HL-60 (cell line): ENCODE data around the gene OMG.

Experiments used
- DNase-seq, 2 experiments: peaks; one replicate each; pipeline ENCODE4 v3.0.0-alpha.2; 2010 to 2020; ENCODE audit warnings: low read depth in 1 of 2, low spot score in 1 of 2
- H3K27ac ChIP-seq: fragments of 250-450 bp; sonication (Bioruptor Pico); replicated peaks from 2 replicates; pipeline ENCODE4 v1.5.1; 2020; ENCODE audit warnings: mild to moderate bottlenecking, moderate library complexity
- H3K27me3 ChIP-seq: fragments of 250-450 bp; sonication (Bioruptor Pico); 2 replicates; pipeline ENCODE4 v1.5.1; 2021; ENCODE audit warnings: mild to moderate bottlenecking, moderate library complexity; ENCODE audit not compliant: insufficient read depth, poor library complexity, severe bottlenecking
- H3K4me3 ChIP-seq: replicated peaks from 2 replicates; pipeline ENCODE4 v1.5.1; 2011; ENCODE audit warnings: mild to moderate bottlenecking, control low read depth, low read length; ENCODE audit not compliant: insufficient read depth
- CTCF ChIP-seq: IDR thresholded peaks from one replicate; pipeline ENCODE4 v1.5.1; 2011; ENCODE audit warnings: low read length, control low read depth, inconsistent platforms; ENCODE audit not compliant: insufficient read depth
- GABPA ChIP-seq: IDR thresholded peaks from 2 replicates; pipeline ENCODE4 v1.6.1; 2012; ENCODE audit warnings: low read depth
- POLR2AphosphoS5 ChIP-seq: IDR thresholded peaks from 2 replicates; pipeline ENCODE4 v1.6.1; 2012; ENCODE audit warnings: low read depth
- SPI1 ChIP-seq: IDR thresholded peaks from 2 replicates; pipeline ENCODE4 v1.6.1; 2012; ENCODE audit warnings: low read depth, mild to moderate bottlenecking, borderline replicate concordance
- TF ChIP-seq, protein P1 (sequence below): IDR thresholded peaks from 2 replicates; pipeline ENCODE4 v1.6.1; 2012; ENCODE audit warnings: low read depth; ENCODE audit not compliant: insufficient replicate concordance

Gene OMG

DNA sequence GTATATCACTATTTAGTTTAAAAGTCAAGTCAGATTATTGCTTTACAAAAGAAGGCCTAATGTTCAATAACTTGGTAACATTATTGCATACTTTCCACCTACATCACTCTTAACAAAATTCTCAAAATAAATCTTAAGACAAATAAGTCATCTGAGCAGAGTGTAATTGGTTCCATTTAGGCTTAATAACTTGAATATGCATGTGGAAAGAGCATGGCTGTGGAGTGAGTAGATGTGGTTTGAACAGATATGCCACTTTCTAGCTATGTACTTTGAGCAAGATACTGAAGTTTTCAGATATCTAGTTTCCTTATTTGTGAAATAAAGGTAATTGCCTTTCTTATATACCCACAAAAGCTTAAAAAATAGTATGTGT is 31.1 kb upstream of the OMG start:
- H3K27ac ChIP-seq = no peak overlapping the region
- TF ChIP-seq POLR2AphosphoS5 = no peak
- no peak overlapping the region for H3K4me3 ChIP-seq
- no peak for DNase-seq
- H3K27me3 ChIP-seq = no peaks in the 10 kb centered on the region

- Histone ChIP-seq H3K27me3 (no peaks in the 10 kb centered on the region), H3K27ac (no peak overlapping the region), H3K4me3 (no peak overlapping the region)
- TF ChIP-seq, protein P1, sequence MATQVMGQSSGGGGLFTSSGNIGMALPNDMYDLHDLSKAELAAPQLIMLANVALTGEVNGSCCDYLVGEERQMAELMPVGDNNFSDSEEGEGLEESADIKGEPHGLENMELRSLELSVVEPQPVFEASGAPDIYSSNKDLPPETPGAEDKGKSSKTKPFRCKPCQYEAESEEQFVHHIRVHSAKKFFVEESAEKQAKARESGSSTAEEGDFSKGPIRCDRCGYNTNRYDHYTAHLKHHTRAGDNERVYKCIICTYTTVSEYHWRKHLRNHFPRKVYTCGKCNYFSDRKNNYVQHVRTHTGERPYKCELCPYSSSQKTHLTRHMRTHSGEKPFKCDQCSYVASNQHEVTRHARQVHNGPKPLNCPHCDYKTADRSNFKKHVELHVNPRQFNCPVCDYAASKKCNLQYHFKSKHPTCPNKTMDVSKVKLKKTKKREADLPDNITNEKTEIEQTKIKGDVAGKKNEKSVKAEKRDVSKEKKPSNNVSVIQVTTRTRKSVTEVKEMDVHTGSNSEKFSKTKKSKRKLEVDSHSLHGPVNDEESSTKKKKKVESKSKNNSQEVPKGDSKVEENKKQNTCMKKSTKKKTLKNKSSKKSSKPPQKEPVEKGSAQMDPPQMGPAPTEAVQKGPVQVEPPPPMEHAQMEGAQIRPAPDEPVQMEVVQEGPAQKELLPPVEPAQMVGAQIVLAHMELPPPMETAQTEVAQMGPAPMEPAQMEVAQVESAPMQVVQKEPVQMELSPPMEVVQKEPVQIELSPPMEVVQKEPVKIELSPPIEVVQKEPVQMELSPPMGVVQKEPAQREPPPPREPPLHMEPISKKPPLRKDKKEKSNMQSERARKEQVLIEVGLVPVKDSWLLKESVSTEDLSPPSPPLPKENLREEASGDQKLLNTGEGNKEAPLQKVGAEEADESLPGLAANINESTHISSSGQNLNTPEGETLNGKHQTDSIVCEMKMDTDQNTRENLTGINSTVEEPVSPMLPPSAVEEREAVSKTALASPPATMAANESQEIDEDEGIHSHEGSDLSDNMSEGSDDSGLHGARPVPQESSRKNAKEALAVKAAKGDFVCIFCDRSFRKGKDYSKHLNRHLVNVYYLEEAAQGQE = no peak
- TF ChIP-seq SPI1 (no peak), POLR2AphosphoS5 (no peak), GABPA (no peak), CTCF (no peak)
- no peak for DNase-seq
These were observed 30.6 kb upstream of the OMG start for GRCh38 chr17:31327534-31328159.

GRCh38 chr17:31323551-31323950 is 26.5 kb upstream of the OMG start:
- no peak for DNase-seq
- Histone ChIP-seq H3K27ac (no peak overlapping the region), H3K4me3 (no peak overlapping the region), H3K27me3 (no peaks in the 10 kb centered on the region)
- TF ChIP-seq POLR2AphosphoS5 (no peak), CTCF (no peak), GABPA (no peak), SPI1 (no peak)
- TF ChIP-seq, protein P1 = no peak

GRCh38 chr17:31321966-31322365 is 24.9 kb upstream of the OMG start:
- H3K4me3 ChIP-seq = no peak overlapping the region
- H3K27ac ChIP-seq = peak overlapping the region; percentile 48
- no peak for TF ChIP-seq SPI1
- TF ChIP-seq, protein P1 = no peak
- no peak for TF ChIP-seq POLR2AphosphoS5
- no peak for TF ChIP-seq CTCF
- no peak for TF ChIP-seq GABPA

More at GRCh38 chr17:31321966-31322365, 24.9 kb upstream of the OMG start:
- H3K27me3 ChIP-seq = no peaks in the 10 kb centered on the region
- no peak for DNase-seq
